GM11168 (cell line): Measurements from ENCODE around the gene DAZAP1.

ENCODE experiments used
- in situ Hi-C: fragments of 300-500 bp; cut with MboI; formaldehyde crosslinking; loops from one replicate; pipeline ENCODE4 v1.12.0; 2022; ENCODE audit warnings: low sequenced_read_pairs; ENCODE audit not compliant: unreplicated experiment

The DAZAP1 gene

DNA sequence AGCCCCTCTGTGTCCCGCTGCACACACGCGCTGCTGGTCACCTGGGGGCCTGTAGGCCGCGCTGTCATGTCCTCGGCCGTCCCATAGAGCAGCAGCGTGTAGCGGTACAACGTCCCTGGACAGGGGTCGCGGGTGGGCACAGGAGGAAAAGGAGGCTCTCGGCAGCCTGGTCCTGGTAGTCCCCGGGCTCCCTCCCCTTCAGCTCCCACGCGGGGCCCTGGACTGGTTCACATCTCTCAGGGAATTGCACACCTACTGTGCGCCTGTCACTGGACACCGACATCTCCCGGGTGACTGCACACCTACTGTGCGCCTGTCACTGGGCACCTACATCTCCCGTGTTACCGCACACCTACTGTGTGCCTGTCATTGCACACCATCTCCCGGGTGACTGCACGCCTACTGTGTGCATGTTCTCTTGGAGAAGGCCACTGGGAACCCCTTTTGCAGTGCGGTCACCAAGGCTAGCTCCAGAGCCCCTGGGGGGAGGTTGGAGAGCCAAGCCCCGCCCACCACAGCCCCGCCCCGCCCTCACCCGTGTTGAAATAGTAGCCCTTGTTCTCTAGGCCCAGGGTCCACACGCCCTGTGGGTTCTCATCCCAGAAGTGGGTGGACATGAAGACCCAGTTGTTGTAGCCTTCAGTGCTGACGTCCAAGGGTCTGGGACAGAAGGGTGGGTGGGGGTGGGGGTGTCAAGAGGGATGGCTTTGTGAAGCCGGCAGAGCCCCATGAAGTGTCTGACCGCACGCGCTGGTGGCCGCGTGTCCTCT, 75.2 kb downstream of the DAZAP1 start:
- in situ Hi-C loops, result no loop called here

DNA sequence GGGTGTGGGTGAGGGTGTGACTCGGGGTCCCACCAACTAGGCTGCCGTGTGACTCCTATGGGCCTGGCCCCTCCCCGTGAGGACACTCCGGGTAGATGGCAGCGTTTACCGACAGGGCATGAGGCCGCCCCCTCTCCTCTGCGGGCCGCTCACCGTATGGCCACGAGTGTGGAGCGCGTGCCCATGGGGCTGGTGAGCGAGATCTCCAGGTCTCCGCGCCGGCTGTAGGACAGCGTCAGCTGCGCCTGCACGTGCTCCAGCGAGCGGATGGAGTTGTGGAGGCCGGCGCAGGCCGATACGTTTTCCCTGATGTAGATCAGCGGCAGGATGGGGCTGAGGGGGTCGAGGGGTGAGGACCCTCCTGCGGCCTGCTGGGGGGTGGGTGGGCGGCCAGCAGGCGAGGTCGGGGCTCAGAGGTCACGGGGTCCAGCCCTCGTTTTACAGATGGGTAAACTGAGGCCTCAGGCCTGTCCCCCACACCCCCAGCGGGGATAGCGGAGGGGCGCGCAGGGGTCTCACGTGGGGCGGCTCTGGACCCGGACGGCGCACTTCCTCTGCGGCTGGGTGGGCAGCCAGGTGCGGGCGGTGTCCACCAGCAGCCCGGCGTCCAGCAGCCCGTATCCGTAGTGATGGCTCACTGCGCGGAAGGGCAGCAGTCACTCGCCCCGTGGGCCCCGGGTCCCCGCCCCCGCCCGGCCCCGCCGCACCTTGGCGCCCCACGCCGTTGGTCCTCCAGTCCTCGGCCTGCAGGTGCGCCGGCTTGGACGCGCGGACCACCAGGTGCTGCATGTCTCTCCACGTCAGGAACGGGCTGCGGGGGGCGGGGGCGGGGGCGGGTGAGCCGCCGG, 76.0 kb downstream of the DAZAP1 start:
- in situ Hi-C loops, result no loop called here

DNA sequence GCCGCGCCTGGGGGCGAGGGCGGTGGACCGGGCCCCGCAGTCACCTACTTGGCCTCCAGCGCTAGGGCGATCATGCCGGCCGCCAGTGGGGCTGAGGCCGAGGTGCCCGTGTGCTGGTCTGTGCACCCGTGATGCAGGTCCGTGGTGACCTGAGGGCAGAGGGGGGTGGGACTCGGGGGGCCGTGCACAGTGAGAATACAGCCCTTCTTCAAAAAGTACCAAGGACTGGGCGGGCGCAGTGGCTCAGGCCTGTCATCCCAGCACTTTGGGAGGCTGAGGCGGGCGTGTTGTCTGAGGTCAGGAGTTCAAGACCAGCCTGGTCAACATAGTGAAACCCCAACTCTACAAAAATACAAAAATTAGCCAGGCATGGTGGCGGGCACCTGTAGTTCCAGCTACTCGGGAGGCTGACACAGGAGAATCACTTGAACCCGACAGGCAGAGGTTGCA, 76.6 kb downstream of the DAZAP1 start:
- in situ Hi-C loops, result no loop called here
